ENCODE measurements around the gene FILIP1L.

FILIP1L gene

DNA sequence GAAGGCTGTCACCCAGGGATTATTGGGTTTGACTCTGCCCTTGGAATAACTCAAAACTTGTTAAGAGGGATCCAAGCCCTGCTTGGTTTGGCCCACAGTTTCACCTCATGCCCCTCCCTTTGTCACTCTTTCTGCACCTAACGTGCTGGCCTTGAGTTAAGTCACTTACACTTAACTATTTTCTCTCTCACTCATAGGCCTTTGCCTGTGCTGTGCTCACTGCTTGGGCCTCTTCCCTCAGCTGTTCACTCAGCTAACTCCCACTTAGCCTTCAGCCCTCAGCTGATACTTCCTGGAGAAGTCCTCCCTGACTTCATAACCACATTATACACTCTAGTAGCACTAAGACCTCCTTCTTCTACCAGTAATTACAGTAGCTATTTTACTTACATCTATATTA lies 163.4 kb downstream of the FILIP1L start:
- H2AFZ ChIP-seq (ENCODE audit: low read depth, low read length, severe bottlenecking) = no peak overlapping the region
- H3F3A ChIP-seq (ENCODE audit: insufficient read depth) = no peaks in the 10 kb centered on the region
- no peak overlapping the region for H3K4me2 ChIP-seq (ENCODE audit: low read depth, low read length, poor library complexity, severe bottlenecking)
- H3K79me2 ChIP-seq (ENCODE audit: insufficient read depth, low read length) = no peaks in the 10 kb centered on the region
- H3K4me3 ChIP-seq (ENCODE audit: insufficient read depth, low read length, poor library complexity, severe bottlenecking) = no peak overlapping the region
- no peaks in the 10 kb centered on the region for H3K9me2 ChIP-seq (replicated peaks; ENCODE audit: insufficient read depth, low read length)
- H3K27ac ChIP-seq (ENCODE audit: low read depth, low read length) = no peak overlapping the region
- no peak for TF ChIP-seq CTCF (IDR thresholded peaks at IDR 0.05; ENCODE audit: insufficient read depth, low read length, poor library complexity, severe bottlenecking)
- no peak for TF ChIP-seq EZH2phosphoT487 (conservative IDR thresholded peaks at IDR 0.05; ENCODE audit: low read length)
- no peak overlapping the region for H3K9ac ChIP-seq (ENCODE audit: low read length)
- H3K9me3 ChIP-seq (ENCODE audit: insufficient read depth, low read length) = no peaks in the 10 kb centered on the region
- H3K27me3 ChIP-seq (ENCODE audit: low read length) = no peaks in the 10 kb centered on the region
- H4K20me1 ChIP-seq (ENCODE audit: low read depth, low read length) = no peaks in the 10 kb centered on the region; the same call in none of the 2 replicates
- no peaks in the 10 kb centered on the region for H3K36me3 ChIP-seq (ENCODE audit: low read length)

GRCh38 chr3:99949956-99950670 lies 164.2 kb downstream of the FILIP1L start:
- H3K36me3 ChIP-seq (ENCODE audit: low read length) = no peaks in the 10 kb centered on the region

DNA sequence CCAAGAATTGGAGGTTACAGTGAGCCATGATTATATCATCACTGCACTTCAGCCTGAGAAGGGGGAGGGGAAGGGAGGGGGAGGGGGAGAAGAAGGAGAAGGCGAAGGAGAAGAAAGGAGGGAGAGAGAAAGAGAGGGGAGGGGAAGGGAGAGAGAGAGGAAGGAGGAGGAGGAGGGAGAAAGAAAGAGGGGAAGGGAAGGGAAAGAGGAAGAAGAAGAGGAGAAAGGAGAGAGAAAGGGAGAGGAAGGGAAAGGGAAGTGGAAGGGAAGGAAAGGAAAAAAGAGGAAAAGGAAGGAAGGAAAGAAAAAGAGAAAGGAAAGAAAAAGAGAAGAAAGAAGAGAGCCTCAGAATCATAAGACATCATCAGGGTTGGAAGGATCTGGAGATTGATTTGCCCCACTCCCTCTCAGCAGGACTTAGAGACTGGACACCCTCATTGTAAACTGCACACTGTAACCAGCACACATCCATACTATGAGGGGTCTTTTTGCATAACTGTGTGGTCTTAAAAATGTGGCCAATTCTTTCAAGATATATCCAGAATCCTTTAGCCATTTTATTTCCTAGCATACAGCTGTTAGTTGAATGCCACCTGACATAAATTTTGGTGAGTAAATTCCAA lies 165.7 kb downstream of the FILIP1L start:
- no peak overlapping the region for H3K4me3 ChIP-seq (ENCODE audit: insufficient read depth, low read length, poor library complexity, severe bottlenecking)
- H3K27me3 ChIP-seq (ENCODE audit: low read length) = no peaks in the 10 kb centered on the region
- no peak overlapping the region for H3K27ac ChIP-seq (ENCODE audit: low read depth, low read length)
- H3K79me2 ChIP-seq (ENCODE audit: insufficient read depth, low read length) = no peaks in the 10 kb centered on the region
- H2AFZ ChIP-seq (ENCODE audit: low read depth, low read length, severe bottlenecking) = no peak overlapping the region
- H3K36me3 ChIP-seq (ENCODE audit: low read length) = no peaks in the 10 kb centered on the region
- H4K20me1 ChIP-seq (ENCODE audit: low read depth, low read length) = no peaks in the 10 kb centered on the region; the same call in none of the 2 replicates
- H3K9me2 ChIP-seq (replicated peaks; ENCODE audit: insufficient read depth, low read length) = no peaks in the 10 kb centered on the region
- TF ChIP-seq CTCF (IDR thresholded peaks at IDR 0.05; ENCODE audit: insufficient read depth, low read length, poor library complexity, severe bottlenecking) (no peak), EZH2phosphoT487 (conservative IDR thresholded peaks at IDR 0.05; ENCODE audit: low read length) (no peak)
- no peaks in the 10 kb centered on the region for H3K9me3 ChIP-seq (ENCODE audit: insufficient read depth, low read length)
- no peak overlapping the region for H3K9ac ChIP-seq (ENCODE audit: low read length)
- H3F3A ChIP-seq (ENCODE audit: insufficient read depth) = no peaks in the 10 kb centered on the region
- no peak overlapping the region for H3K4me2 ChIP-seq (ENCODE audit: low read depth, low read length, poor library complexity, severe bottlenecking)

More at GRCh38 chr3:99949956-99950670, 164.2 kb downstream of the FILIP1L start:
- Histone ChIP-seq H3K27me3 (ENCODE audit: low read length) (no peaks in the 10 kb centered on the region), H4K20me1 (ENCODE audit: low read depth, low read length) (no peaks in the 10 kb centered on the region; the same call in none of the 2 replicates), H3K9ac (ENCODE audit: low read length) (no peak overlapping the region), H3K4me2 (ENCODE audit: low read depth, low read length, poor library complexity, severe bottlenecking) (no peak overlapping the region), H3K4me3 (ENCODE audit: insufficient read depth, low read length, poor library complexity, severe bottlenecking) (no peak overlapping the region), H3K27ac (ENCODE audit: low read depth, low read length) (no peak overlapping the region), H3K79me2 (ENCODE audit: insufficient read depth, low read length) (no peaks in the 10 kb centered on the region), H3K9me2 (replicated peaks; ENCODE audit: insufficient read depth, low read length) (no peaks in the 10 kb centered on the region), H3F3A (ENCODE audit: insufficient read depth) (no peaks in the 10 kb centered on the region), H2AFZ (ENCODE audit: low read depth, low read length, severe bottlenecking) (no peak overlapping the region), H3K9me3 (ENCODE audit: insufficient read depth, low read length) (no peaks in the 10 kb centered on the region)
- TF ChIP-seq EZH2phosphoT487 (conservative IDR thresholded peaks at IDR 0.05; ENCODE audit: low read length) = no peak
- no peak for TF ChIP-seq CTCF (IDR thresholded peaks at IDR 0.05; ENCODE audit: insufficient read depth, low read length, poor library complexity, severe bottlenecking)
